NB4 (cell line): ENCODE data around the gene PPM1L.

Experiments used
- CTCF ChIP-seq: IDR thresholded peaks from one replicate; pipeline ENCODE4 v1.5.1; 2012; ENCODE audit warnings: low read depth, low read length
- MAX ChIP-seq: IDR thresholded peaks from 2 replicates; pipeline ENCODE4 v1.6.1; 2011; ENCODE audit warnings: low read depth, low read length
- MYC ChIP-seq: IDR thresholded peaks from 2 replicates; pipeline ENCODE4 v1.6.1; 2011; ENCODE audit warnings: low read depth, low read length
- POLR2A ChIP-seq: IDR thresholded peaks from 2 replicates; pipeline ENCODE4 v1.6.1; 2011; ENCODE audit warnings: mild to moderate bottlenecking; ENCODE audit not compliant: insufficient read length; ENCODE audit errors: extremely low read depth

- no peak for TF ChIP-seq CTCF
- no peak for TF ChIP-seq MYC
- no peak for TF ChIP-seq POLR2A
- TF ChIP-seq MAX = no peak
Observed at GRCh38 chr3:161070980-161071663, 315.1 kb downstream of the PPM1L start.
